HG02763 (cell line): ENCODE measurements around the gene KCNQ2.

Experiments used
- ATAC-seq: cut with Tn5 transposase; IDR thresholded peaks from one replicate; pipeline ENCODE4 v1.9.1; 2021; ENCODE audit warnings: mild to moderate bottlenecking, moderate library complexity; ENCODE audit not compliant: unreplicated experiment

The KCNQ2 gene

GRCh38 chr20:63501818-63502670 lies 29.6 kb upstream of the KCNQ2 start:
- no peak for ATAC-seq

- no peak for ATAC-seq
Observed at GRCh38 chr20:63500902-63501817, 28.7 kb upstream of the KCNQ2 start.

- ATAC-seq, result no peak
Observed at GRCh38 chr20:63500151-63500901, 27.9 kb upstream of the KCNQ2 start.

GRCh38 chr20:63499338-63499969 lies 27.0 kb upstream of the KCNQ2 start:
- no peak for ATAC-seq

GRCh38 chr20:63498960-63499337 lies 26.5 kb upstream of the KCNQ2 start, which contains the start of gene EEF1A2:
TSS of gene EEF1A2 (minus strand) at chr20:63499083. CDS start at chr20:63497763, 1,320 bp downstream.
- ATAC-seq, result no peak

GRCh38 chr20:63497946-63498935 lies 25.8 kb upstream of the KCNQ2 start:
- no peak for ATAC-seq

- ATAC-seq, result no peak
Observed at GRCh38 chr20:63497138-63497945, 24.9 kb upstream of the KCNQ2 start.

GRCh38 chr20:63496596-63497120 lies 24.2 kb upstream of the KCNQ2 start:
- ATAC-seq, result no peak

- ATAC-seq, result no peak
Observed at GRCh38 chr20:63495741-63496595, 23.5 kb upstream of the KCNQ2 start.

GRCh38 chr20:63495167-63495720 lies 22.8 kb upstream of the KCNQ2 start:
- ATAC-seq, result no peak

GRCh38 chr20:63494420-63495166 lies 22.1 kb upstream of the KCNQ2 start:
- no peak for ATAC-seq

GRCh38 chr20:63494084-63494419 lies 21.6 kb upstream of the KCNQ2 start:
- no peak for ATAC-seq

- no peak for ATAC-seq
Observed at GRCh38 chr20:63493563-63494020, 21.1 kb upstream of the KCNQ2 start.

GRCh38 chr20:63492982-63493381 lies 20.5 kb upstream of the KCNQ2 start:
- ATAC-seq, result no peak

GRCh38 chr20:63492518-63492917 lies 20.1 kb upstream of the KCNQ2 start:
- ATAC-seq, result no peak

GRCh38 chr20:63491635-63492230 lies 19.3 kb upstream of the KCNQ2 start:
- ATAC-seq, result no peak
